ENCODE data around the gene SYNGR3. TPM values are rescaled to one million over a fixed set of nuclear protein-coding genes. Genes with fewer than 3 reads are reported as not detected.

Gene SYNGR3
- total and polyA plus RNA-seq, 9 donors: 0.42 to 4.0 (median 0.87) TPM

DNA sequence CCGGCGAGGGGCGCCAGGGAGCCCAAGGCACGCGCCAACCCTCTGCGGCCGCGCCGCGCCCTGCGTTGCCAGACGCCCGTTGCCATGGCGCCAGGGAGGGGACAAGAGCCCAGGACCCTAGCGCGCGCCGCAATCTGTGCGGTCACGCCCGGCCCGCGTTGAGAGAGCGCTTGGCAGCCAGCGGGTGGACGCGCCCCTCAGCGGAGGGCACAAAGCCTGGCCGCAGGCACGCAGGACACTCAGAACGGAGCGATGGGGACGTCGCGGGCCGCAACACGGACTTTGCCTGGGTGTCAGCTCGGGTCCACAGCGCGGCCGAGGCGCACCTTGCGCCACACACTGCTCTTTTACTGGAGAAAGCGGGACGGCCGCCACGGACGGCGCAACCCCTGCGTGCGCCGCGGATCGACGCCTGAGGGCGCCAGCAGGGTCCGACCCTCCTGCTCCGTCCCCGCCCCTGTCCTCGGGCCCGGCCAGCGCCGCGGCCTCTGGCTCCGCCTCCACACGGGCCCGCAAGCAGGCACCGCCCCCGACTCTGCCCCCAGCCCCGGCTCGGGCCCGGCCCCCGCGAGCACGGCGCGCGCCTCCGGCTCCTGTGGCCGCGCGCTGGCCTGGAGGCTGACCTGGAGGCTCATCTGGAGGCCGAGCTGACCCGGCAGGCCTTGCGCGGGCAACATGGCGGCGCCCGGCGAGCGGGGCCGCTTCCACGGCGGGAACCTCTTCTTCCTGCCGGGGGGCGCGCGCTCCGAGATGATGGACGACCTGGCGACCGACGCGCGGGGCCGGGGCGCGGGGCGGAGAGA is 6.0 kb upstream of the SYNGR3 start, which contains the start of gene GFER:
Gene GFER (plus strand): TSS at position 650 of the 803 bp plus-strand sequence. CDS start 26 bp downstream, at position 676.
- H3K27me3 ChIP-seq: peaks cover 3% of the 10 kb centered on the region
- intact Hi-C loops (cut with DNase I): no loop called here
- peak within 1 kb of the TSS; percentile 55 for H3K4me3 ChIP-seq
- WGBS, 3 donors: 0 to 1% (median 0%) methylated on average over 49 to 109 of the region's 109 CpGs
- H3K4me1 ChIP-seq (ENCODE audit: insufficient read depth): peaks cover 4% of the 10 kb centered on the region
- H3K27ac ChIP-seq: no peak within 1 kb of the TSS
- TF ChIP-seq EP300 (IDR thresholded peaks at IDR 0.05) (no peak), POLR2A (IDR thresholded peaks at IDR 0.05) (peak; percentile 24)
- H3K9me3 ChIP-seq: no peaks in the 10 kb centered on the region
- no peaks in the 10 kb centered on the region for H3K36me3 ChIP-seq
- peak; percentile 72 to 89 (median 83) for DNase-seq

DNA sequence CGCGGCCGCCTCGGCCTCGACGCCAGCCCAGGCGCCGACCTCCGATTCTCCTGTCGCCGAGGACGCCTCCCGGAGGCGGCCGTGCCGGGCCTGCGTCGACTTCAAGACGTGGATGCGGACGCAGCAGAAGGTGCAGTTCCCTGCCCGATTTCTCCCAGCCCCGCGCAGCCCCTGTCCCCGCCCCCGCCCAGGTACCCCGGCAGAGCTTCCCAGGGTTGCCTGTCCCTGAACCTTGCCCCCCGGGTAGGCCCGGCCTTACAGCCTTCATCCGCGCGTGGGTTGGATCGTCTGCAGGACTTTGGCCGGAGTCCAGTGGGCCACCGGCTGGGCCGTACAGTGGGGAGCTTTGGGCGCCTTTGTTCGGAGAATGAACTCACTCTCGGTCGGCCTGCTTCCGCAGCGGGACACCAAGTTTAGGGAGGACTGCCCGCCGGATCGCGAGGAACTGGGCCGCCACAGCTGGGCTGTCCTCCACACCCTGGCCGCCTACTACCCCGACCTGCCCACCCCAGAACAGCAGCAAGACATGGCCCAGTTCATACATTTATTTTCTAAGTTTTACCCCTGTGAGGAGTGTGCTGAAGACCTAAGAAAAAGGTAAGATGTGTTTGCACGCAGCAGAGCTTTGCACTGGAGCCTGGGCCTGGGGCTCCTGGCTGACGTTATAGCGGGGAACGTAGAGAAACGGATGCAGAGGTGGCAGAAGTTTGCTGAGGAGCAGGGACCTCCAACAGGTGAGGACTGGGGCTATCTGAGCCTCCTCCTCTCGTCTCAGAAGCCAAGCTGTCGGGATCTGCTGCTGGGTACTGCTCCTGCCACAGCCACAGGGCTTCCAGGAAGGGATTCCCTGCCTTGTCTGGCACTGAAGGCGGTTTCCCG is 5.2 kb upstream of the SYNGR3 start:
- DNase-seq: no peak
- WGBS, 3 donors: 10 to 17% (median 13%) methylated on average over 44 to 58 of the region's 58 CpGs
- Histone ChIP-seq H3K27me3 (peaks cover 3% of the 10 kb centered on the region), H3K36me3 (no peaks in the 10 kb centered on the region), H3K4me3 (peak overlapping the region; percentile 55), H3K9me3 (no peaks in the 10 kb centered on the region), H3K4me1 (ENCODE audit: insufficient read depth) (peaks cover 4% of the 10 kb centered on the region), H3K27ac (no peak overlapping the region)
- no peak for TF ChIP-seq POLR2A (IDR thresholded peaks at IDR 0.05)
- TF ChIP-seq CTCF (IDR thresholded peaks at IDR 0.05): no peak
- no peak for TF ChIP-seq EP300 (IDR thresholded peaks at IDR 0.05)
- intact Hi-C loops (cut with DNase I): no loop called here

- Histone ChIP-seq H3K27me3 (peaks cover 1% of the 10 kb centered on the region), H3K4me3 (no peak overlapping the region), H3K9me3 (no peaks in the 10 kb centered on the region), H3K36me3 (no peaks in the 10 kb centered on the region), H3K4me1 (ENCODE audit: insufficient read depth) (peaks cover 4% of the 10 kb centered on the region), H3K27ac (no peak overlapping the region)
- DNase-seq: no peak
- TF ChIP-seq POLR2A (IDR thresholded peaks at IDR 0.05) (no peak), CTCF (IDR thresholded peaks at IDR 0.05) (no peak), EP300 (IDR thresholded peaks at IDR 0.05) (no peak)
- intact Hi-C loops (cut with DNase I): no loop called here
- 90 to 94% (median 92%) methylated on average over 14 of the region's 14 CpGs for WGBS, 3 donors
These were observed 4.2 kb upstream of the SYNGR3 start for GRCh38 chr16:1985466-1986150.

DNA sequence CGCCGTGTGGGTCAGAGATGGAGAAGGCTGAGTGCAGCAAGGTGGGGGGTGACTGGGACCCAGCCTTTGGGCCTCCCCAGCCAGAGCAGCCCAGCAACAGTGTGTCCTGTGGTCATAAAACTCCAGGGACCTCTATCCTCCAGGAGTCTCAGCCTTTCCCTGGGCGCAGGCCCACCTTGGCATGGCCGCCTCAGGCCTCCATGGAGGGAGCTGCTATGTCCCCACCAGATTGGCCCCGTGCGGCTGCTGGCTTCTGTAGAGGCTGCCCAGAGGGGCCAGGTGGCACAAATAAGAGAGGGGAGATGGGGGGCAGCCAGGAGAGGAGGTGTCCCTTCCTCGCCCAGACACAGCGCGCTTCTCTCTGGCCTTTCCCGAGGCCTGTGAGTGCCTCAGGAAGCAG is 2.6 kb upstream of the SYNGR3 start:
- no peaks in the 10 kb centered on the region for H3K27me3 ChIP-seq
- no peak for TF ChIP-seq POLR2A (IDR thresholded peaks at IDR 0.05)
- no peak for TF ChIP-seq EP300 (IDR thresholded peaks at IDR 0.05)
- TF ChIP-seq CTCF (IDR thresholded peaks at IDR 0.05): no peak
- H3K36me3 ChIP-seq: no peaks in the 10 kb centered on the region
- peaks cover 7% of the 10 kb centered on the region for H3K4me1 ChIP-seq (ENCODE audit: insufficient read depth)
- intact Hi-C loops (cut with DNase I): no loop called here
- no peaks in the 10 kb centered on the region for H3K9me3 ChIP-seq
- no peak overlapping the region for H3K4me3 ChIP-seq
- 88 to 89% (median 88%) methylated on average over 10 of the region's 10 CpGs for WGBS, 3 donors
- no peak for DNase-seq
- H3K27ac ChIP-seq: no peak overlapping the region
